HepG2 (cell line): ENCODE data around the gene ENTREP3. TPM values are rescaled to one million over a fixed set of nuclear protein-coding genes. Genes with fewer than 3 reads are reported as not detected.
A peak's percentile ranks its signal among the peaks of the same experiment; 100 is the strongest.

Source experiments
- HIC2 ChIP-seq: sonication (generic); formaldehyde crosslinking; IDR thresholded peaks from 2 replicates; pipeline ENCODE4 v1.9.0; 2022; ENCODE audit warnings: low read depth, missing genetic modification reagents
- HNF1B ChIP-seq: sonication (generic); formaldehyde crosslinking; IDR thresholded peaks from 2 replicates; pipeline ENCODE4 v1.5.1; 2020; ENCODE audit warnings: mild to moderate bottlenecking, moderate library complexity, missing genetic modification reagents
- ISL2 ChIP-seq: sonication (generic); formaldehyde crosslinking; IDR thresholded peaks from 2 replicates; pipeline ENCODE4 v1.5.0; 2020; ENCODE audit warnings: missing genetic modification reagents
- PAWR ChIP-seq: sonication (generic); formaldehyde crosslinking; IDR thresholded peaks from 2 replicates; pipeline ENCODE4 v1.4.0; 2020; ENCODE audit warnings: missing genetic modification reagents, mild to moderate bottlenecking, borderline replicate concordance
- PHB2 ChIP-seq: fragments of 450-650 bp; IDR thresholded peaks from 2 replicates; pipeline ENCODE4 v1.6.1; 2018; ENCODE audit not compliant: partially characterized antibody
- SATB2 ChIP-seq: sonication (generic); formaldehyde crosslinking; IDR thresholded peaks from 2 replicates; pipeline ENCODE4 v1.5.0; 2020; ENCODE audit warnings: missing genetic modification reagents
- SIX4 ChIP-seq: sonication (generic); formaldehyde crosslinking; IDR thresholded peaks from 2 replicates; pipeline ENCODE4 v1.4.0; 2020; ENCODE audit warnings: missing genetic modification reagents
- TBL1XR1 ChIP-seq: fragments of 150-350 bp; IDR thresholded peaks from 2 replicates; pipeline ENCODE4 v1.6.1; 2014; ENCODE audit warnings: borderline replicate concordance, low read length; ENCODE audit not compliant: partially characterized antibody
- ZC3H4 ChIP-seq: sonication (generic); formaldehyde crosslinking; IDR thresholded peaks from 2 replicates; pipeline ENCODE4 v1.4.0; 2020; ENCODE audit warnings: missing genetic modification reagents, borderline replicate concordance
- ZNF142 ChIP-seq: sonication (generic); formaldehyde crosslinking; IDR thresholded peaks from 2 replicates; pipeline ENCODE4 v1.4.0; 2020; ENCODE audit warnings: missing genetic modification reagents
- ZNF264 ChIP-seq: sonication (generic); formaldehyde crosslinking; IDR thresholded peaks from 2 replicates; pipeline ENCODE4 v1.4.0; 2020; ENCODE audit warnings: missing genetic modification reagents
- ZNF543 ChIP-seq: sonication (generic); formaldehyde crosslinking; IDR thresholded peaks from 2 replicates; pipeline ENCODE4 v1.4.0; 2020; ENCODE audit warnings: mild to moderate bottlenecking, missing genetic modification reagents
- ZNF841 ChIP-seq: sonication (generic); formaldehyde crosslinking; IDR thresholded peaks from 2 replicates; pipeline ENCODE4 v1.8.1; 2023; ENCODE audit warnings: missing genetic modification reagents, borderline replicate concordance
- ZSCAN29 ChIP-seq: sonication (generic); formaldehyde crosslinking; conservative IDR thresholded peaks from 2 replicates; pipeline ENCODE4 v1.4.0; 2020; ENCODE audit warnings: mild to moderate bottlenecking, missing genetic modification reagents
- polyA plus RNA-seq, 8 experiments: library from polyadenylated mRNA; depleted of rRNA in 3 of 8; stranded (reverse) in 7 of 8; unstranded in 1 of 8; fragments of >200 nt; fragmentation: Illumina TruSeq in 4 of 8; extraction: Trizol in 4 of 8; gene quantifications; 2 replicates each; pipeline versions ENCODE4 v1.2.1 to v1.2.3, GENCODE V29; 2011 to 2016; ENCODE audit warnings: low read depth in 4 of 8, missing spikeins in 1 of 8, mixed read lengths in 1 of 8; ENCODE audit not compliant: insufficient read depth in 1 of 8
- total RNA-seq, 5 experiments: library from RNA; depleted of rRNA; stranded (reverse); fragments of >200 nt; fragmentation: Illumina TruSeq; extraction: Trizol; gene quantifications; 2 replicates each; pipeline ENCODE4 v1.2.3, GENCODE V29; 2016; ENCODE audit warnings: low read depth in 1 of 5
- TF ChIP-seq, protein P1 (sequence below): sonication (generic); formaldehyde crosslinking; IDR thresholded peaks from 2 replicates; pipeline ENCODE4 v1.4.0; 2020; ENCODE audit warnings: missing genetic modification reagents, mild to moderate bottlenecking, borderline replicate concordance

Gene ENTREP3
- total and polyA plus RNA-seq, 2 of the 13 experiments (the other 11 are each of a cell fraction or from before 2014, with no cell fraction given), result 4.1 to 9.9 TPM

DNA sequence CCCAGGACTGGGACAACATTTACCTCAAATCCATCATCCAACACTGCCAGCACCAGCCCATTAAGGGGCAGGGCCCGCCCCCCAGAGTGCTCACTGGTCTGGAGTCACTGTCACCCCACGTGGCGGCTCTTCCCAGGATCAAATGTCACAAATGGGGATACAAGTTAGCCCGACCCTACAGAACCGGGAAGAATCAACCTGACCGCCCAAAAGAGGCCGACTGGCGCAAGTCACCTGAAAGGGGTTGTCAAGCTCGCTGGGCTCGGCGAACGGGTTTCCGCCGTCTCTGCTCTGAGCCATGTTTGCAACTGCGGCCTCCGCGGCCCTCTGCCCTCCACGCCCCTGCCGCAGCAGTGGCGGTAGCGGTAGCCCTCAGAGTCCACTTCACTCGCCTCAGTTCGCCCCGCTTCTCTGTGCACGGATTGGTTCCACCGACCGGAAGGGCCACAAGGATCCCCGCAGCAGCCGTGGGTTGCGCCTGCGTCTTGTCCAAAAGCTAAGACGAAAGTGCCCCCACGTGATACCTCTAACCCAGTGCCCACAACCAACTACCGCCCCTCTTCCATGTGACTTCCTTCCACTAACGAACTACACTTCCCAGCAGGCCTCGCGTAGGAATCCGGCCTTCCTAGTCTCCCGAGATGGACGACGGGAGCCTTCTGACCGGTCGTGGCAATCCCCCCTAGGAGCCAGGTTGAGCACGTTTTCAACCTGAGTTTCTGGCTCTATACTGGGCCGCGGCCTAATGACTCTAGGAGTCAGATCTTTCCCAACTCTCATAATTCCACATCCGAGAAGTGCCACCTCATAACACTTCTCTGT, 6.8 kb upstream of the ENTREP3 start, which contains the start of gene SCAMP3 (continued):
- no peak for TF ChIP-seq TBL1XR1
- 0 out of 2 replicates have a peak, but pooled peaks have one; percentile 49 for TF ChIP-seq ZNF264
- TF ChIP-seq HIC2 (CRISPR knock-in tag), result peak; percentile 18; the same call in 1 of the 2 replicates
- no peak for TF ChIP-seq ZNF142
- TF ChIP-seq HNF1B (CRISPR knock-in tag), result peak; percentile 65
- TF ChIP-seq PHB2, result no peak
- TF ChIP-seq ZNF841 (CRISPR knock-in tag), result no peak
- TF ChIP-seq, protein P1, sequence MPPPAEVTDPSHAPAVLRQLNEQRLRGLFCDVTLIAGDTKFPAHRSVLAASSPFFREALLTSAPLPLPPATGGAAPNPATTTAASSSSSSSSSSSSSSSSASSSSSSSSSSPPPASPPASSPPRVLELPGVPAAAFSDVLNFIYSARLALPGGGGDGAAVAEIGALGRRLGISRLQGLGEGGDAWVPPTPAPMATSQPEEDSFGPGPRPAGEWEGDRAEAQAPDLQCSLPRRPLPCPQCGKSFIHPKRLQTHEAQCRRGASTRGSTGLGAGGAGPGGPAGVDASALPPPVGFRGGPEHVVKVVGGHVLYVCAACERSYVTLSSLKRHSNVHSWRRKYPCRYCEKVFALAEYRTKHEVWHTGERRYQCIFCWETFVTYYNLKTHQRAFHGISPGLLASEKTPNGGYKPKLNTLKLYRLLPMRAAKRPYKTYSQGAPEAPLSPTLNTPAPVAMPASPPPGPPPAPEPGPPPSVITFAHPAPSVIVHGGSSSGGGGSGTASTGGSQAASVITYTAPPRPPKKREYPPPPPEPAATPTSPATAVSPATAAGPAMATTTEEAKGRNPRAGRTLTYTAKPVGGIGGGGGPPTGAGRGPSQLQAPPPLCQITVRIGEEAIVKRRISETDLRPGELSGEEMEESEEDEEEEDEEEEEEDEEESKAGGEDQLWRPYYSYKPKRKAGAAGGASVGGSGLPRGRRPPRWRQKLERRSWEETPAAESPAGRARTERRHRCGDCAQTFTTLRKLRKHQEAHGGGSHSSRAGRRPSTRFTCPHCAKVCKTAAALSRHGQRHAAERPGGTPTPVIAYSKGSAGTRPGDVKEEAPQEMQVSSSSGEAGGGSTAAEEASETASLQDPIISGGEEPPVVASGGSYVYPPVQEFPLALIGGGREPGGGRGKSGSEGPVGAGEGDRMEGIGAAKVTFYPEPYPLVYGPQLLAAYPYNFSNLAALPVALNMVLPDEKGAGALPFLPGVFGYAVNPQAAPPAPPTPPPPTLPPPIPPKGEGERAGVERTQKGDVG, result no peak
- no peak; the same call in 1 of the 2 replicates for TF ChIP-seq SIX4 (CRISPR knock-in tag)
- TF ChIP-seq ISL2 (CRISPR knock-in tag), result peak; percentile 49
- TF ChIP-seq ZNF543, result peak; percentile 77; the same call in 1 of the 2 replicates
- TF ChIP-seq SATB2 (CRISPR knock-in tag), result 0 out of 2 replicates have a peak, but pooled peaks have one; percentile 10
- peak; percentile 21; the same call in 1 of the 2 replicates for TF ChIP-seq ZC3H4 (CRISPR knock-in tag)
- TF ChIP-seq ZSCAN29 (CRISPR knock-in tag), result peak; percentile 67; the same call in 1 of the 2 replicates
- no peak for TF ChIP-seq PAWR
